Activated CD4-positive, alpha-beta T cell treated with anti-CD3 and anti-CD28 coated beads, Interleukin-2, amount 10 ng/mL, durations not matched to agents 7 days and 5 days (primary cell): ENCODE measurements around the gene LTBP4. TPM values are rescaled to one million over a fixed set of nuclear protein-coding genes. Genes with fewer than 3 reads are reported as not detected.
A peak's percentile ranks its signal among the peaks of the same experiment; 100 is the strongest.

Source experiments
- CTCF ChIA-PET: fragments of 350-600 bp; sonication (Branson Sonifier 250); formaldehyde crosslinking; loops from one replicate; lab custom pipeline; 2021; ENCODE audit warnings: antibody characterized with exemption; lab: Charles Lee
- POLR2A ChIA-PET: fragments of 350-600 bp; sonication (Branson Sonifier 250); formaldehyde crosslinking; loops from one replicate; lab custom pipeline; 2021; ENCODE audit warnings: antibody characterized with exemption; lab: Charles Lee
- DNase-seq: peaks from one replicate; pipeline ENCODE4 v3.0.0-alpha.2; 2020
- H3K27ac Mint-ChIP-seq: one replicate; pipeline ENCODE4 v1.8.0; 2021; ENCODE audit warnings: mild to moderate bottlenecking, moderate library complexity, mixed read lengths
- H3K27me3 Mint-ChIP-seq: one replicate; pipeline ENCODE4 v1.8.0; 2021; ENCODE audit warnings: mixed read lengths
- H3K36me3 Mint-ChIP-seq: one replicate; pipeline ENCODE4 v1.8.0; 2021; ENCODE audit warnings: low read depth, mixed read lengths
- H3K4me1 Mint-ChIP-seq: one replicate; pipeline ENCODE4 v1.8.0; 2021; ENCODE audit warnings: mixed read lengths
- H3K4me3 Mint-ChIP-seq: one replicate; pipeline ENCODE4 v1.8.0; 2021; ENCODE audit warnings: mild to moderate bottlenecking, moderate library complexity, mixed read lengths
- H3K9me3 Mint-ChIP-seq: one replicate; pipeline ENCODE4 v1.8.0; 2021; ENCODE audit warnings: mixed read lengths
- total RNA-seq, 2 experiments: library from RNA; stranded (reverse); gene quantifications; one replicate each; pipeline ENCODE4 v1.2.3, GENCODE V29; 2021

LTBP4 gene
- total RNA-seq, 2 experiments from 2014 or later: 71.3 to 75.7 TPM

DNA sequence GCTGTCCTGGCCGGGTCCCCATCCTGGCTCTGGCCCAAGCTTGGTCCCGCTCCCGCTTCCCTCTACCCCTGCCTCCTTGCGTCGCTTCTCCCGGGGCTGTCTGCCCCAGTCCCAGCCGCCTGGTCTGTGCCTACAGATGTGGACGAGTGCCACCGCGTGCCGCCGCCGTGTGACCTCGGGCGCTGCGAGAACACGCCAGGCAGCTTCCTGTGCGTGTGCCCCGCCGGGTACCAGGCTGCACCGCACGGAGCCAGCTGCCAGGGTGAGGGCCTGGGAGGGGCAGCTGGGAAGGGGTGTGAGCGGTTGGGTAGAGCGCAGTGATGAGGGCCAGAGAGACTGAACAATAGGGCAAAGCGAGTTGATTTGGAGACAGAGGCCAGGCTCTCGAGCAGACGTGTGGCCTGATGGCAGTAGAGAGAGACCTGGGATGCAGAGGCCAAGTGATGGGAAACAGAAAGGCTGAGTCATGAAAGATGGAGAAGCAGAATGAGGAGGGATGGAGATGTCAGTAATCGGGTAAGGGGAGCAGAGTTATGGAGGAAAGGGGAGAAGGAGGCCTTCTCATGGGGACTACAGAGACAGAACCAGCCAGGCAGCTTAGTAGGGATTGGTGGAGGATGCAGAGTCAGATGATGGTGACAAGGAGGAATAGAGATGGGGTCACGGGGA is 9.4 kb downstream of the LTBP4 start:
- CTCF ChIA-PET: interaction anchor here (0.7 to 1.3 kb wide), 6 partner anchors 9 to 1771 kb away, joined by 3 to 9 read pairs (median 3); partner anchors contain the start of gene BLVRB
- POLR2A ChIA-PET: no interaction called here
- Mint-ChIP-seq H3K36me3 (peaks cover 7% of the 10 kb centered on the region), H3K9me3 (no peaks in the 10 kb centered on the region), H3K4me1 (peaks cover 80% of the 10 kb centered on the region), H3K27me3 (no peaks in the 10 kb centered on the region), H3K4me3 (peak overlapping the region; percentile 73), H3K27ac (peak overlapping the region; percentile 88)
- DNase-seq: peak; percentile 59

- H3K9me3 Mint-ChIP-seq: no peaks in the 10 kb centered on the region
- peak overlapping the region; percentile 88 for H3K27ac Mint-ChIP-seq
- no peaks in the 10 kb centered on the region for H3K27me3 Mint-ChIP-seq
- DNase-seq: no peak
- H3K4me1 Mint-ChIP-seq: peaks cover 81% of the 10 kb centered on the region
- CTCF ChIA-PET: interaction anchor here (0.7 kb wide), 1 partner anchor 13 kb away, joined by 3 read pairs; no protein-coding TSS in a partner anchor
- POLR2A ChIA-PET: no interaction called here
- H3K36me3 Mint-ChIP-seq: peaks cover 7% of the 10 kb centered on the region
- H3K4me3 Mint-ChIP-seq: peak overlapping the region; percentile 73
Measured at GRCh38 chr19:40611096-40611495, 9.9 kb downstream of the LTBP4 start.

GRCh38 chr19:40611900-40612698 is 10.9 kb downstream of the LTBP4 start:
- CTCF ChIA-PET: interaction anchor here (0.7 kb wide), 1 partner anchor 14 kb away, joined by 3 read pairs; no protein-coding TSS in a partner anchor

DNA sequence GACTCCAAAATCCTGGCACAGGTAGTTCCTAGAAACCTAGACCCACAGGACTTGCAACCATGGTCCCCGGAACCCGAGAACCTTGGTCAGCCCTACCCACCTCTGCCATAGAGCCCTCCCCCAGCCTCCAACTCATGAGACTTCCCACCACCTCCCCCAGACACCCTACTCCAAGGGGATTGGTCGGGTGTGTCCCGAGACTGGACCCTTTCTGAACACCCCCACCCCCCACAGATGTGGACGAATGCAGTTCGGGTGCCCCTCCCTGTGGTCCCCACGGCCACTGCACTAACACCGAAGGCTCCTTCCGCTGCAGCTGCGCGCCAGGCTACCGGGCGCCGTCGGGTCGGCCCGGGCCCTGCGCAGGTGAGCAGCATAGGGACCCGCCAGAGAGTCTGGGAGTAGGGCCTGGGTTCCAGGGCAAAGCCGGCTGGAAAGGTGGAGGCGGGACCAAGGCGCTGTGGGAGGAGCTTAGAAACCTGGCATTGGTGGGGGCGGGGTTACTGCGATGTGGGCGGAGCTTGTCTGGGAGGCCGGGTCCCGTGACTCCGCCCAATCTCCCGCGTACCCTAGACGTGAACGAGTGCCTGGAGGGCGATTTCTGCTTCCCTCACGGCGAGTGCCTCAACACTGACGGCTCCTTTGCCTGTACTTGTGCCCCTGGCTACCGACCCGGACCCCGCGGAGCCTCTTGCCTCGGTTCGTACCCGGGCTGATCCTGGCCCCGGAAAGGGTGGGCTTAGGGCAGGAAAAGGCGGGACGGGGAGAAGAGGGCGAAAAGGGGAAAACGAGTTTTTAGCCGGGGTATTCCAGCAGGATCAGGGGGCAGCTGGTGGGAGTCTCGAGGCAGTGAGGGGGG is 11.9 kb downstream of the LTBP4 start:
- ChIA-PET POLR2A (no interaction called here), CTCF (interaction anchor here (0.7 to 1.4 kb wide), 4 partner anchors 10 to 149 kb away, joined by 3 to 10 read pairs (median 4); no protein-coding TSS in a partner anchor)
- Mint-ChIP-seq H3K27me3 (no peaks in the 10 kb centered on the region), H3K27ac (peak overlapping the region; percentile 93), H3K36me3 (peaks cover 8% of the 10 kb centered on the region), H3K4me1 (peaks cover 67% of the 10 kb centered on the region), H3K9me3 (no peaks in the 10 kb centered on the region), H3K4me3 (peak overlapping the region; percentile 91)
- DNase-seq: peak; percentile 76

More at GRCh38 chr19:40611900-40612698, 10.9 kb downstream of the LTBP4 start:
- Mint-ChIP-seq H3K36me3 (peaks cover 7% of the 10 kb centered on the region), H3K27me3 (no peaks in the 10 kb centered on the region), H3K27ac (peak overlapping the region; percentile 7), H3K4me1 (peaks cover 75% of the 10 kb centered on the region), H3K9me3 (no peaks in the 10 kb centered on the region), H3K4me3 (peak overlapping the region; percentile 91)
- no peak for DNase-seq
- POLR2A ChIA-PET: no interaction called here

DNA sequence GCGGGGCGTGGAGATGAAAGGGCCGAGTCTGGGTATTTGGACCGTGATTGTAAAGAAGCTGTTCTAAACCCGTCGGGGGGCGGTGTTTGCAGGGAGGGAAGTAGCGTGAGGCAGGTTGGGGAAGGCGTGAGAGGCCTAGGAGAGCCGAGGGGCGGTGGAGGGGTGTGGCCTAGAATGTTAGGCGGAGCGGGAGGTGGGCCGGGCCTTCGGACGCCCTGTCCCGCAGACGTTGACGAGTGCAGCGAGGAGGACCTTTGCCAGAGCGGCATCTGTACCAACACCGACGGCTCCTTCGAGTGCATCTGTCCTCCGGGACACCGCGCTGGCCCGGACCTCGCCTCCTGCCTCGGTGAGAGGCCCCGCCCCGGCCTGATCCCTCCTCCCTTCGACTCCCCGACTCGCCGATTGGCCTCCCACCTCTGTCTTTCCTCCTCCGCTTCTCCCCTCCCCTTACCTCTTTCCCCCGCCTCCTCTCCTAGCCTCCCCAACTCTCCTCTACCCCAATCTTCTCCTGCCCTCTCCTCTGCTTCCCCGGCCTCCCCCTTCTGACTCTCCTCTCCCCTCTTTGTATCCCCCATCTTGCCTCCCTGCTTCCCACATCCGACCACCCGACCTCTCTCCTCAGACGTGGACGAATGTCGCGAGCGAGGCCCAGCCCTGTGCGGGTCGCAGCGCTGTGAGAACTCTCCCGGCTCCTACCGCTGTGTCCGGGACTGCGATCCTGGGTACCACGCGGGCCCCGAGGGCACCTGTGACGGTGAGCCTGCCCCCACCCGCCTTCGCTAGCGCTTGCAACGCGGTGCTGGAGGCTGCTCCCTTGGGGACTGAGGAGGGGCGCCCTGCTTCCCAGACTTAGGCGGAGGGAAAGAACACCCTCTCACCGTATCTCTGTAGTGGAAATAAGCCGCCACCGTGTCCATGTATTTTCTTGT is 12.8 kb downstream of the LTBP4 start:
- H3K36me3 Mint-ChIP-seq: peaks cover 8% of the 10 kb centered on the region
- no peaks in the 10 kb centered on the region for H3K27me3 Mint-ChIP-seq
- peak overlapping the region; percentile 93 for H3K27ac Mint-ChIP-seq
- CTCF ChIA-PET: interaction anchor here (1.0 to 1.4 kb wide), 3 partner anchors 11 to 21 kb away, joined by 3 to 10 read pairs (median 4); no protein-coding TSS in a partner anchor
- H3K4me3 Mint-ChIP-seq: peak overlapping the region; percentile 91
- H3K9me3 Mint-ChIP-seq: no peaks in the 10 kb centered on the region
- peak; percentile 88 for DNase-seq
- POLR2A ChIA-PET: interaction anchor here (0.9 kb wide), 1 partner anchor 8 kb away, joined by 3 read pairs; no protein-coding TSS in a partner anchor
- peaks cover 62% of the 10 kb centered on the region for H3K4me1 Mint-ChIP-seq

DNA sequence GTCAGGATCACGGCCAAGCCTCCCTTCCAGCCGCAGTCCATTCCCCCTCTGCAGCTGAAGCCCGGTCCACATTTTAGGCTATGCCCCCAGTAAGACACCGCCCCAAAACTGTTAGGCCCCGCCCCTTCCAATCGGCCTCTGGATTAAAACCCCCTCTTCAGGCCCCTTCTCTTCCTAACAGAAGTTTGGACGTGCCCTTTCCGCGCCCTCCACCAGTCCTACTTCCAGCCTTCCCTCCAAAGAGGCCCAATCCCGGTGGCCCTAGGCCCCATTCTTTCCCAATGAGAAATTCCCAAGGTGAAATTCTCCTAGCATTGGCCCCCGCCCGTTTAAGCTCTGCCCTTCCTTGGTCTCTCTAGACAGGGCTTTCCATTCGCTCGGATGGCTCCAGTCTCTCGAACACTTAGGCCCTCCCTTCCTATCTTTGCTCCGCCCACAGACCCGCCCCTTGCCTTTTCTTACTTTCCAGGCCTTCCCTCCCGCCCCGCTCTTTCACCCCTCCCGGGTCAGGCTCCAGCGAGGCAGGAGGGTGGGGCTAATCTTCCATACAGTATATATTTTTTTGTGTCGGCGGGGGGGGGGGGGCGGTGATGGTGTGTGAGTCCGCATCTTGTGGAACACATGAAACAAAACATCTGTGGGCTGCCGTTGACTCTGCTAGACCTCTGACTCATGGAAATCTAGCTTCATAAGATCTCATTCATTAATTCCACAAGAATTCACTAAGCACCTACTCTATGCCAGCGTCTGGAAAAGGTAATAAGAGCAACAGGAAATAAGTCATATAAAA is 13.6 kb downstream of the LTBP4 start:
- H3K36me3 Mint-ChIP-seq: peaks cover 13% of the 10 kb centered on the region
- CTCF ChIA-PET: interaction anchor here (0.6 to 2.1 kb wide), 3 partner anchors 8 to 20 kb away, joined by 3 to 12 read pairs (median 3); no protein-coding TSS in a partner anchor
- POLR2A ChIA-PET: interaction anchor here (0.7 to 0.9 kb wide), 2 partner anchors 9 to 11 kb away, joined by 3 read pairs; no protein-coding TSS in a partner anchor
- no peaks in the 10 kb centered on the region for H3K9me3 Mint-ChIP-seq
- H3K27me3 Mint-ChIP-seq: no peaks in the 10 kb centered on the region
- H3K4me3 Mint-ChIP-seq: peak overlapping the region; percentile 91
- peaks cover 58% of the 10 kb centered on the region for H3K4me1 Mint-ChIP-seq
- DNase-seq: peak; percentile 83
- H3K27ac Mint-ChIP-seq: peak overlapping the region; percentile 93

GRCh38 chr19:40616178-40616577 is 15.0 kb downstream of the LTBP4 start:
- POLR2A ChIA-PET: no interaction called here
- H3K27ac Mint-ChIP-seq: no peak overlapping the region
- H3K36me3 Mint-ChIP-seq: peaks cover 17% of the 10 kb centered on the region

GRCh38 chr19:40616941-40617340 is 15.8 kb downstream of the LTBP4 start:
- ChIA-PET POLR2A (no interaction called here), CTCF (interaction anchor here (1.1 to 2.1 kb wide), 2 partner anchors 12 to 17 kb away, joined by 3 to 12 read pairs; no protein-coding TSS in a partner anchor)
- H3K4me3 Mint-ChIP-seq: no peak overlapping the region
- no peak for DNase-seq
- H3K36me3 Mint-ChIP-seq: peaks cover 21% of the 10 kb centered on the region
- no peak overlapping the region for H3K27ac Mint-ChIP-seq
- no peaks in the 10 kb centered on the region for H3K27me3 Mint-ChIP-seq
- H3K4me1 Mint-ChIP-seq: peaks cover 38% of the 10 kb centered on the region
- no peaks in the 10 kb centered on the region for H3K9me3 Mint-ChIP-seq

More at GRCh38 chr19:40616178-40616577, 15.0 kb downstream of the LTBP4 start:
- Mint-ChIP-seq H3K4me1 (peaks cover 45% of the 10 kb centered on the region), H3K4me3 (no peak overlapping the region), H3K27me3 (no peaks in the 10 kb centered on the region), H3K9me3 (no peaks in the 10 kb centered on the region)
- CTCF ChIA-PET: interaction anchor here (0.6 to 2.1 kb wide), 4 partner anchors 11 to 66 kb away, joined by 3 to 12 read pairs (median 4); no protein-coding TSS in a partner anchor
- no peak for DNase-seq

GRCh38 chr19:40617961-40618360 is 16.8 kb downstream of the LTBP4 start:
- H3K36me3 Mint-ChIP-seq: peaks cover 22% of the 10 kb centered on the region
- ChIA-PET CTCF (interaction anchor here (0.9 kb wide), 1 partner anchor 647 kb away, joined by 5 read pairs; no protein-coding TSS in a partner anchor), POLR2A (no interaction called here)
- H3K27me3 Mint-ChIP-seq: no peaks in the 10 kb centered on the region
- no peak for DNase-seq
- H3K27ac Mint-ChIP-seq: no peak overlapping the region
- H3K4me3 Mint-ChIP-seq: no peak overlapping the region
- H3K4me1 Mint-ChIP-seq: peaks cover 29% of the 10 kb centered on the region
- H3K9me3 Mint-ChIP-seq: no peaks in the 10 kb centered on the region

- peaks cover 26% of the 10 kb centered on the region for H3K36me3 Mint-ChIP-seq
- POLR2A ChIA-PET: interaction anchor here (0.7 kb wide), 1 partner anchor 24 kb away, joined by 3 read pairs; no protein-coding TSS in a partner anchor
- no peaks in the 10 kb centered on the region for H3K27me3 Mint-ChIP-seq
Measured at GRCh38 chr19:40619333-40620160, 18.4 kb downstream of the LTBP4 start.

More at GRCh38 chr19:40619333-40620160, 18.4 kb downstream of the LTBP4 start:
- Mint-ChIP-seq H3K4me1 (peaks cover 23% of the 10 kb centered on the region), H3K27ac (no peak overlapping the region), H3K9me3 (no peaks in the 10 kb centered on the region), H3K4me3 (no peak overlapping the region)
- no peak for DNase-seq
- CTCF ChIA-PET: interaction anchor here (1.0 to 2.3 kb wide), 2 partner anchors 15 kb away, joined by 3 to 13 read pairs; no protein-coding TSS in a partner anchor
